SJCRH30 (cell line): ENCODE measurements around the gene SLC13A3. TPM values are rescaled to one million over a fixed set of nuclear protein-coding genes. Genes with fewer than 3 reads are reported as not detected.

Experiments
- DNase-seq, 2 experiments: peaks; one replicate each; pipeline ENCODE4 v3.0.0-alpha.2; 2015 to 2020
- H3K27ac ChIP-seq: fragments of 250-450 bp; sonication (Bioruptor Pico); 2 replicates; pipeline ENCODE4 v1.5.1; 2020; ENCODE audit warnings: mild to moderate bottlenecking, moderate library complexity
- H3K27me3 ChIP-seq: fragments of 250-450 bp; sonication (Bioruptor Pico); 2 replicates; pipeline ENCODE4 v1.5.1; 2020; ENCODE audit warnings: mild to moderate bottlenecking, moderate library complexity
- H3K36me3 ChIP-seq: fragments of 250-450 bp; sonication (Bioruptor Pico); 2 replicates; pipeline ENCODE4 v1.5.1; 2020; ENCODE audit warnings: mild to moderate bottlenecking, moderate library complexity
- H3K4me1 ChIP-seq: fragments of 250-450 bp; sonication (Bioruptor Pico); 2 replicates; pipeline ENCODE4 v1.5.1; 2020; ENCODE audit warnings: mild to moderate bottlenecking, moderate library complexity
- H3K4me3 ChIP-seq: fragments of 250-450 bp; sonication (Bioruptor Pico); 2 replicates; pipeline ENCODE4 v1.5.1; 2020; ENCODE audit warnings: mild to moderate bottlenecking, moderate library complexity
- H3K9me3 ChIP-seq: fragments of 250-450 bp; sonication (Bioruptor Pico); replicated peaks from 2 replicates; pipeline ENCODE4 v1.5.1; 2020; ENCODE audit warnings: mild to moderate bottlenecking, moderate library complexity
- total RNA-seq: library from RNA; depleted of rRNA; stranded (reverse); fragments of >200 nt; shearing (Covaris generic); gene quantifications from 2 replicates; pipeline ENCODE4 v1.2.3, GENCODE V29; 2014

The SLC13A3 gene
- total RNA-seq, 1 experiment from 2014 or later: not detected

- Histone ChIP-seq H3K27me3 (peaks cover 7% of the 10 kb centered on the region; the same call in 1 of the 2 replicates), H3K4me1 (no peaks in the 10 kb centered on the region), H3K4me3 (no peak overlapping the region), H3K36me3 (no peaks in the 10 kb centered on the region), H3K27ac (no peak overlapping the region), H3K9me3 (0 out of 2 replicates have a peak, but pooled peaks cover 7% of the 10 kb centered on the region)
- DNase-seq: no peak
Observed at GRCh38 chr20:46582648-46583047, 68.6 kb downstream of the SLC13A3 start.

- no peaks in the 10 kb centered on the region for H3K36me3 ChIP-seq
- no peak overlapping the region for H3K4me3 ChIP-seq
- H3K9me3 ChIP-seq: 0 out of 2 replicates have a peak, but pooled peaks cover 7% of the 10 kb centered on the region
- no peaks in the 10 kb centered on the region for H3K4me1 ChIP-seq
- peaks cover 7% of the 10 kb centered on the region; the same call in 1 of the 2 replicates for H3K27me3 ChIP-seq
- DNase-seq: no peak
- no peak overlapping the region for H3K27ac ChIP-seq
Observed at GRCh38 chr20:46581391-46581790, 69.9 kb downstream of the SLC13A3 start.

GRCh38 chr20:46580613-46581205, 70.5 kb downstream of the SLC13A3 start:
- Histone ChIP-seq H3K4me1 (no peaks in the 10 kb centered on the region), H3K4me3 (no peak overlapping the region)
- no peak for DNase-seq

GRCh38 chr20:46578745-46579144, 72.5 kb downstream of the SLC13A3 start:
- Histone ChIP-seq H3K36me3 (no peaks in the 10 kb centered on the region), H3K4me3 (no peak overlapping the region), H3K27ac (no peak overlapping the region), H3K4me1 (no peaks in the 10 kb centered on the region), H3K9me3 (0 out of 2 replicates have a peak, but pooled peaks cover 7% of the 10 kb centered on the region), H3K27me3 (peaks cover 6% of the 10 kb centered on the region)
- DNase-seq: no peak

More at GRCh38 chr20:46580613-46581205, 70.5 kb downstream of the SLC13A3 start:
- Histone ChIP-seq H3K9me3 (0 out of 2 replicates have a peak, but pooled peaks cover 7% of the 10 kb centered on the region), H3K27ac (no peak overlapping the region), H3K36me3 (no peaks in the 10 kb centered on the region), H3K27me3 (peaks cover 7% of the 10 kb centered on the region; the same call in 1 of the 2 replicates)

- no peak overlapping the region for H3K27ac ChIP-seq
- peaks cover 1% of the 10 kb centered on the region; the same call in 1 of the 2 replicates for H3K4me1 ChIP-seq
- no peak for DNase-seq
- no peaks in the 10 kb centered on the region for H3K36me3 ChIP-seq
- peaks cover 7% of the 10 kb centered on the region for H3K27me3 ChIP-seq
- no peak overlapping the region for H3K4me3 ChIP-seq
- 0 out of 2 replicates have a peak, but pooled peaks cover 7% of the 10 kb centered on the region for H3K9me3 ChIP-seq
Observed at GRCh38 chr20:46576774-46577395, 74.4 kb downstream of the SLC13A3 start.

GRCh38 chr20:46575937-46576461, 75.3 kb downstream of the SLC13A3 start:
- Histone ChIP-seq H3K36me3 (no peaks in the 10 kb centered on the region), H3K9me3 (0 out of 2 replicates have a peak, but pooled peaks cover 5% of the 10 kb centered on the region), H3K4me1 (peaks cover 6% of the 10 kb centered on the region; the same call in 1 of the 2 replicates), H3K4me3 (no peak overlapping the region), H3K27ac (no peak overlapping the region), H3K27me3 (peaks cover 7% of the 10 kb centered on the region)
- no peak for DNase-seq

GRCh38 chr20:46575394-46575793, 75.9 kb downstream of the SLC13A3 start:
- Histone ChIP-seq H3K9me3 (0 out of 2 replicates have a peak, but pooled peaks cover 3% of the 10 kb centered on the region), H3K27ac (no peak overlapping the region), H3K36me3 (no peaks in the 10 kb centered on the region), H3K4me1 (peaks cover 6% of the 10 kb centered on the region; the same call in 1 of the 2 replicates), H3K4me3 (no peak overlapping the region), H3K27me3 (peaks cover 7% of the 10 kb centered on the region)
- no peak for DNase-seq

GRCh38 chr20:46573788-46574584, 77.3 kb downstream of the SLC13A3 start:
- no peak overlapping the region for H3K4me3 ChIP-seq
- peaks cover 3% of the 10 kb centered on the region; the same call in 1 of the 2 replicates for H3K9me3 ChIP-seq
- no peaks in the 10 kb centered on the region for H3K36me3 ChIP-seq
- peaks cover 7% of the 10 kb centered on the region for H3K27me3 ChIP-seq
- no peak for DNase-seq
- no peak overlapping the region for H3K27ac ChIP-seq
- peaks cover 9% of the 10 kb centered on the region for H3K4me1 ChIP-seq

- H3K4me3 ChIP-seq: no peak overlapping the region
- no peaks in the 10 kb centered on the region for H3K36me3 ChIP-seq
- H3K4me1 ChIP-seq: peaks cover 14% of the 10 kb centered on the region
- no peaks in the 10 kb centered on the region; the same call in 1 of the 2 replicates for H3K9me3 ChIP-seq
- DNase-seq: no peak
- H3K27me3 ChIP-seq: peaks cover 7% of the 10 kb centered on the region
- H3K27ac ChIP-seq: no peak overlapping the region
Observed at GRCh38 chr20:46573234-46573633, 78.0 kb downstream of the SLC13A3 start.

- Histone ChIP-seq H3K9me3 (no peaks in the 10 kb centered on the region; the same call in 1 of the 2 replicates), H3K4me3 (no peak overlapping the region), H3K36me3 (no peaks in the 10 kb centered on the region), H3K27me3 (peaks cover 7% of the 10 kb centered on the region), H3K27ac (no peak overlapping the region), H3K4me1 (peaks cover 14% of the 10 kb centered on the region)
- DNase-seq: no peak
Observed at GRCh38 chr20:46572790-46573189, 78.5 kb downstream of the SLC13A3 start.

- DNase-seq: peak; percentile 85 to 92
- peaks cover 14% of the 10 kb centered on the region for H3K4me1 ChIP-seq
- no peaks in the 10 kb centered on the region for H3K36me3 ChIP-seq
- H3K4me3 ChIP-seq: no peak overlapping the region
- no peaks in the 10 kb centered on the region; the same call in 1 of the 2 replicates for H3K9me3 ChIP-seq
- no peak overlapping the region for H3K27ac ChIP-seq
- H3K27me3 ChIP-seq: peaks cover 7% of the 10 kb centered on the region
Observed at GRCh38 chr20:46572153-46572552, 79.1 kb downstream of the SLC13A3 start.

GRCh38 chr20:46571418-46571817, 79.8 kb downstream of the SLC13A3 start:
- no peak overlapping the region for H3K27ac ChIP-seq
- no peak for DNase-seq
- peaks cover 7% of the 10 kb centered on the region for H3K27me3 ChIP-seq
- H3K9me3 ChIP-seq: no peaks in the 10 kb centered on the region; the same call in 1 of the 2 replicates
- no peaks in the 10 kb centered on the region for H3K36me3 ChIP-seq
- H3K4me1 ChIP-seq: peaks cover 14% of the 10 kb centered on the region
- no peak overlapping the region for H3K4me3 ChIP-seq

GRCh38 chr20:46570956-46571355, 80.3 kb downstream of the SLC13A3 start:
- H3K4me3 ChIP-seq: no peak overlapping the region
- no peak overlapping the region for H3K27ac ChIP-seq
- DNase-seq: no peak
- peaks cover 7% of the 10 kb centered on the region for H3K27me3 ChIP-seq
- H3K36me3 ChIP-seq: no peaks in the 10 kb centered on the region
- peaks cover 14% of the 10 kb centered on the region for H3K4me1 ChIP-seq
- H3K9me3 ChIP-seq: no peaks in the 10 kb centered on the region; the same call in 1 of the 2 replicates

GRCh38 chr20:46569961-46570360, 81.3 kb downstream of the SLC13A3 start:
- peaks cover 7% of the 10 kb centered on the region for H3K27me3 ChIP-seq
- DNase-seq: no peak
- no peaks in the 10 kb centered on the region for H3K36me3 ChIP-seq
- no peak overlapping the region for H3K4me3 ChIP-seq
- no peaks in the 10 kb centered on the region; the same call in 1 of the 2 replicates for H3K9me3 ChIP-seq
- no peak overlapping the region for H3K27ac ChIP-seq
- peaks cover 14% of the 10 kb centered on the region for H3K4me1 ChIP-seq
